ENCODE data around the gene NEK7.

Gene NEK7

GRCh38 chr1:198290089-198290683 lies 133.4 kb downstream of the NEK7 start:
- DNase-seq (ENCODE audit: low read depth): no peak
- TF ChIP-seq CTCF (conservative IDR thresholded peaks at IDR 0.05; ENCODE audit: low read depth, low read length): no peak
- H3K4me3 ChIP-seq (ENCODE audit: low read depth, low read length): no peak overlapping the region

- TF ChIP-seq CTCF (conservative IDR thresholded peaks at IDR 0.05; ENCODE audit: low read depth, low read length): no peak
- no peak overlapping the region for H3K4me3 ChIP-seq (ENCODE audit: low read depth, low read length)
- DNase-seq (ENCODE audit: low read depth): peak; percentile 46
Observed at GRCh38 chr1:198291036-198291435, 134.2 kb downstream of the NEK7 start.

- no peak for DNase-seq (ENCODE audit: low read depth)
- no peak overlapping the region for H3K4me3 ChIP-seq (ENCODE audit: low read depth, low read length)
- TF ChIP-seq CTCF (conservative IDR thresholded peaks at IDR 0.05; ENCODE audit: low read depth, low read length): no peak
Observed at GRCh38 chr1:198291924-198292323, 135.1 kb downstream of the NEK7 start.

GRCh38 chr1:198295225-198295624 lies 138.4 kb downstream of the NEK7 start:
- no peak for DNase-seq (ENCODE audit: low read depth)
- H3K4me3 ChIP-seq (ENCODE audit: low read depth, low read length): no peak overlapping the region
- TF ChIP-seq CTCF (conservative IDR thresholded peaks at IDR 0.05; ENCODE audit: low read depth, low read length): no peak

GRCh38 chr1:198295971-198296370 lies 139.2 kb downstream of the NEK7 start:
- TF ChIP-seq CTCF (conservative IDR thresholded peaks at IDR 0.05; ENCODE audit: low read depth, low read length): no peak
- no peak for DNase-seq (ENCODE audit: low read depth)
- H3K4me3 ChIP-seq (ENCODE audit: low read depth, low read length): no peak overlapping the region

GRCh38 chr1:198297281-198297680 lies 140.5 kb downstream of the NEK7 start:
- TF ChIP-seq CTCF (conservative IDR thresholded peaks at IDR 0.05; ENCODE audit: low read depth, low read length): no peak
- no peak overlapping the region for H3K4me3 ChIP-seq (ENCODE audit: low read depth, low read length)
- DNase-seq (ENCODE audit: low read depth): no peak

GRCh38 chr1:198298640-198299039 lies 141.8 kb downstream of the NEK7 start:
- no peak for DNase-seq (ENCODE audit: low read depth)
- H3K4me3 ChIP-seq (ENCODE audit: low read depth, low read length): no peak overlapping the region
- no peak for TF ChIP-seq CTCF (conservative IDR thresholded peaks at IDR 0.05; ENCODE audit: low read depth, low read length)
